HG03066 (cell line): ENCODE measurements around the gene KRTAP22-2.

ENCODE experiments used
- ATAC-seq: cut with Tn5 transposase; IDR thresholded peaks from one replicate; pipeline ENCODE4 v1.9.1; 2021; ENCODE audit warnings: low read depth; ENCODE audit not compliant: unreplicated experiment

Gene KRTAP22-2

DNA sequence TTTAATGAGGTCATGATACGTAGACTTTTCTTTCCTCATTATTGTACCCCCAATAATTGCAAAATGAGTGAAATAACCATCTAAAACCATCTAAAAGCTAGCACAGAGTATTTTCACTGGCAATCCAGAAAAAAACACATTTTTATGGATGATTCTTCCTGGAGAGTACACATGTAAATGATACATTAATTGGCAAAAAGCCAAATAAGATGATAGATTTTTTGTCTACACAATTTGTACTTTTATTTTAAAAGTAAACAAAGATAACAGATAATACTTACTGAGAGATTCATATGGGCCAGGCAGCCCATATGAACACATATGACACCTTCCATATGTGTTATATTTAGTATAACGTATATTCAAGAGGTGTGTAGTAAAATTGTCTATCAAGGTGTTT is 26.6 kb downstream of the KRTAP22-2 start:
- no peak for ATAC-seq

- ATAC-seq: no peak
Measured at GRCh38 chr21:30563072-30563471, 27.1 kb downstream of the KRTAP22-2 start.

DNA sequence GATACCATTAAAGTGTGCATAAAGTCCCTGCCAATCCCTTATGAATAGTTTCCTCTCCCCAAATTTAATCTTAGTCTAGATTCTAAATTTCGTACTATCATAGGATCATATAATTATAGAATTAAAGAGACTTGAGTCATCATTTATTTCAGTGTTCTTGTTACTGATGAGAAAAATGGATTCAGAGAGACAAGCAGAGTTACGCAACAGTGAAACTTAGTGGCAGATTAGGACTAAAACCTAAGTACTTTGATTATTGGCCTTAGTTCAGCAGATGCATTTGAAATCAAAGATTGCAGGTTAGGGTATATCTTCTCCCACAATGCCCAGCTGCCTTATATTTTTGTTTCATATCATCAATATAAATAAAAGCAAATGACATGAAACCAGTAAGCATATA is 28.2 kb downstream of the KRTAP22-2 start:
- ATAC-seq: no peak

GRCh38 chr21:30561264-30561895 is 28.8 kb downstream of the KRTAP22-2 start, which contains the start of gene KRTAP19-7:
TSS of gene KRTAP19-7 (minus strand) at chr21:30561314. CDS start at chr21:30561289, 25 bp downstream.
- no peak for ATAC-seq

DNA sequence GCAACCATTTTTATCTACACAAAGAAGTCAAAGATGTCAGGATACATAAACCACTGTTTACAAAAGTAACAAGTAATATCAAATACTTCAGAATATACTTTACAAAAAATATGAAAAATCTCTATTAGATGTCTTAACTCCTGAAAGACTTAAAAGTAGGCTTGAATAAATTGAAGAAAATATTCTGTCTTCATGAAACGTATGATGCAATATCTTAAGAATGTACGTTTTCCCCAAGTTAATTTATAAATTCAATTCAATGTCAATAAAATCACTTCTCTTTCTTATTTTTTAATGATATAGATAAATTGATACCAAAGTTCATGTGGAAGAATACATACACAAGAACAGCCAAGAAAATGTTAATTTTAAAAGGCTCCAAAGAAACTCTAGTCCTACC is 35.1 kb downstream of the KRTAP22-2 start:
- no peak for ATAC-seq

DNA sequence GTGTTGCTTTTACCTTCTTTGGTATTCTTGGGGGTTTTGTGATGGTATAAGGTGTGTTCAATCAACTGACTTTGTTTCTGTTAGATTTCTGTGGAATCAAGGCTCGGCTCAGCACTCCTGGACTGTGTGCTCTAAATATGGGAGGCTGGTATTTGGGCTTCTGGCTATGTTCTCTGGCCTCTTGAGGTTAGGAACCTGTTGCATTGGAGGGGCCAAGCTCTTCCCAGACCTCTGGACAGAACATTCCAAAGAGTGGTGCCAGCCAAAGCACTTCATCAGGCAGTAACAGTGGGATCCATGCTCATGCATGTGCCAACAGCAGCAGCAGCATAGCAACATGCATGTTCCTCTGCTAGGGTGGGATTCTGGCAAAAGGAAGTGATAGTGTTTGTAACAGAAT is 37.4 kb downstream of the KRTAP22-2 start:
- no peak for ATAC-seq

DNA sequence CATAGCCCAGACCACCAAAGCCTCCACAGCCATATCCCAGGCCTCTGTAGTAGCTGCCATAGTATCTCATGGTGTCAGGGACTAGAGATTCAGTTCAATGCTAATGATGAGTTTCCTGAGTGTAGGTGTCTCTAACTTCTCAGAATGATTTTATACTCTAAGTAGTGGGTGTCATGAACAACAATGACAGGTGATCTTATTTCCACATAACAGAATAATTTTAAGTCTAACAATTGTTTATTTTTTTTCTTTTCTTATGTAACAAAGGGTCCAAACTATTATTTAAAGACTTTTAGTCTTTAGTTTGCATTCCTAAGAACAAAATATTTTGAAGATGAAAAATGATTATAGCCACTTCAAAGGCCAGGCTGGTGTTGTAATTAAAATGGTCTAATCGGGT is 48.4 kb downstream of the KRTAP22-2 start, which contains the start of gene KRTAP19-6:
TSS of gene KRTAP19-6 (minus strand) at position 101 of the 400 bp plus-strand sequence. CDS start at position 70, 31 bp downstream.
- no peak for ATAC-seq
